DND-41 (cell line): ENCODE measurements around the gene STMN3.

Experiments
- ATAC-seq: fragments of 200-7000 bp; cut with Tn5 transposase; 3 replicates; pipeline ENCODE4 v1.9.1; 2021; ENCODE audit warnings: low read depth; ENCODE audit not compliant: insufficient read depth
- DNase-seq: peaks from one replicate; pipeline ENCODE4 v3.0.0-alpha.2; 2020
- H2AFZ ChIP-seq: 2 replicates; pipeline ENCODE4 v1.6.0; 2012; ENCODE audit warnings: low read depth, low read length
- H3K27ac ChIP-seq: 2 replicates; pipeline ENCODE4 v1.5.1; 2012; ENCODE audit warnings: low read length, inconsistent platforms
- H3K27me3 ChIP-seq: fragments of 200-600 bp; sonication (generic); 2 replicates; pipeline ENCODE4 v1.6.0; 2012; ENCODE audit warnings: low read length, mild to moderate bottlenecking, inconsistent platforms; ENCODE audit not compliant: insufficient read depth, poor library complexity
- H3K36me3 ChIP-seq: 2 replicates; pipeline ENCODE4 v1.5.1; 2012; ENCODE audit warnings: low read length, inconsistent platforms; ENCODE audit not compliant: insufficient read depth
- H3K4me1 ChIP-seq: 2 replicates; pipeline ENCODE4 v1.5.1; 2012; ENCODE audit warnings: mild to moderate bottlenecking, low read length; ENCODE audit not compliant: insufficient read depth
- H3K4me2 ChIP-seq: 2 replicates; pipeline ENCODE4 v1.6.0; 2012; ENCODE audit warnings: mild to moderate bottlenecking, moderate library complexity, low read length, inconsistent platforms; ENCODE audit not compliant: insufficient read depth
- H3K4me3 ChIP-seq, 2 experiments: fragments of 200-600 bp in 1 of 2; shearing (Covaris generic) in 1 of 2; 2 replicates each; pipeline ENCODE4 v1.5.1; 2012 to 2016; ENCODE audit warnings: inconsistent platforms in 2 of 2, low read length in 2 of 2, mild to moderate bottlenecking in 2 of 2, low read depth in 1 of 2, moderate library complexity in 1 of 2
- H3K79me2 ChIP-seq: 2 replicates; pipeline ENCODE4 v1.6.0; 2012; ENCODE audit warnings: low read length, inconsistent platforms; ENCODE audit not compliant: insufficient read depth
- H3K9ac ChIP-seq: 2 replicates; pipeline ENCODE4 v1.6.0; 2012; ENCODE audit warnings: low read depth, mild to moderate bottlenecking, inconsistent platforms, low read length, moderate library complexity
- H3K9me3 ChIP-seq: 2 replicates; pipeline ENCODE4 v1.5.1; 2012; ENCODE audit warnings: low read length, moderate library complexity, mild to moderate bottlenecking, inconsistent platforms; ENCODE audit not compliant: insufficient read depth, severe bottlenecking
- H4K20me1 ChIP-seq: 2 replicates; pipeline ENCODE4 v1.6.0; 2012; ENCODE audit warnings: low read length; ENCODE audit not compliant: insufficient read depth
- CTCF ChIP-seq: IDR thresholded peaks from 2 replicates; pipeline ENCODE4 v1.5.1; 2012; ENCODE audit warnings: borderline replicate concordance, low read length, moderate library complexity, mild to moderate bottlenecking; ENCODE audit not compliant: poor library complexity, severe bottlenecking; ENCODE audit errors: extremely low read depth
- EZH2 ChIP-seq: IDR thresholded peaks from 3 replicates; pipeline ENCODE4 v1.6.1; 2012; ENCODE audit warnings: borderline replicate concordance, low read depth, mild to moderate bottlenecking, moderate library complexity, low read length, inconsistent platforms; ENCODE audit not compliant: severe bottlenecking

Gene STMN3

DNA sequence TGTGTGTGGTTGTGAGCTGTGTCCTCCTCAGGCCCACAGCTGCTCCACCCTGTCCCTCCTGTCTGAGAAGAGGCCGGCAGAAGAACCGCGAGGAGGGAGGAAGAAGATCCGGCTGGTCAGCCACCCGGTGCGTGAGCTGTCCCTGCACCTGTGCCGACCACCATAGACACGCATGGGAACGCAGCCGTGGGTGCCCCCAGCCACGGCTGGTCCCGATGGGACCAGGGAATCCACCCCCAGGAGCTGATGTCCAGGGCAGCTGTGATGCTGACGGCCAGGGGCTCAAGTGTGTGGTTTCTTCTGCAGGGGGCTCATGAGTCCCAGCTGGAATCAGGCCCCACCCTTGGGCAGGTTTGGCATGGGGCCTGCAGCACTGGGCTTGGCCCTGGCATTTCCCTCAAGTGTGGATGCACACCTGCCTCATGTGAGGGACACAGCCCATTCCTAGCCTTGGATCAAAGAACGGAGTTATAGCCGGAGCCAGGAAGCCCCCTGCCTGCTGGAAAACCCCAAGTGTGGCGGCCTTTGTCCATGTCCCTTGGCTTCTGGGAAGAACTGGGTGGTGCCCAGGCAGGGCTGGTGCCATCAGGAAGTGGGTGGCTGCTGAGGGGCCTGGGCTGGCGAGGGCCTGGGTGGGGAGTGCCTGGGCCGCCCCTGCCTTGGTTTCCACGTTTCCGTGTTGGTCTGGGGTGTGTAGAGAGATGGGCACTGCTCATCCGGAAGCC is 38.6 kb upstream of the STMN3 start:
- no peak for DNase-seq
- Histone ChIP-seq H2AFZ (no peak overlapping the region), H3K9ac (no peak overlapping the region), H3K4me3 (no peak overlapping the region), H3K4me1 (no peaks in the 10 kb centered on the region), H3K79me2 (no peaks in the 10 kb centered on the region), H4K20me1 (peaks cover 12% of the 10 kb centered on the region; the same call in 1 of the 2 replicates), H3K4me2 (no peak overlapping the region), H3K36me3 (peaks cover 41% of the 10 kb centered on the region), H3K27ac (no peak overlapping the region), H3K9me3 (no peaks in the 10 kb centered on the region), H3K27me3 (no peaks in the 10 kb centered on the region)
- no peak for TF ChIP-seq EZH2
- no peak for TF ChIP-seq CTCF
- ATAC-seq: no peak

- no peak overlapping the region for H3K9ac ChIP-seq
- peaks cover 36% of the 10 kb centered on the region for H3K36me3 ChIP-seq
- no peaks in the 10 kb centered on the region for H3K79me2 ChIP-seq
- TF ChIP-seq EZH2 (no peak), CTCF (no peak)
- no peaks in the 10 kb centered on the region for H3K9me3 ChIP-seq
- no peak for ATAC-seq
- no peaks in the 10 kb centered on the region for H3K27me3 ChIP-seq
- no peak overlapping the region for H2AFZ ChIP-seq
- H3K4me1 ChIP-seq: no peaks in the 10 kb centered on the region
- peaks cover 11% of the 10 kb centered on the region; the same call in 1 of the 2 replicates for H4K20me1 ChIP-seq
- no peak overlapping the region for H3K27ac ChIP-seq
- no peak overlapping the region for H3K4me3 ChIP-seq
- no peak for DNase-seq
- H3K4me2 ChIP-seq: no peak overlapping the region
These were observed 37.9 kb upstream of the STMN3 start for GRCh38 chr20:63690898-63691710.

DNA sequence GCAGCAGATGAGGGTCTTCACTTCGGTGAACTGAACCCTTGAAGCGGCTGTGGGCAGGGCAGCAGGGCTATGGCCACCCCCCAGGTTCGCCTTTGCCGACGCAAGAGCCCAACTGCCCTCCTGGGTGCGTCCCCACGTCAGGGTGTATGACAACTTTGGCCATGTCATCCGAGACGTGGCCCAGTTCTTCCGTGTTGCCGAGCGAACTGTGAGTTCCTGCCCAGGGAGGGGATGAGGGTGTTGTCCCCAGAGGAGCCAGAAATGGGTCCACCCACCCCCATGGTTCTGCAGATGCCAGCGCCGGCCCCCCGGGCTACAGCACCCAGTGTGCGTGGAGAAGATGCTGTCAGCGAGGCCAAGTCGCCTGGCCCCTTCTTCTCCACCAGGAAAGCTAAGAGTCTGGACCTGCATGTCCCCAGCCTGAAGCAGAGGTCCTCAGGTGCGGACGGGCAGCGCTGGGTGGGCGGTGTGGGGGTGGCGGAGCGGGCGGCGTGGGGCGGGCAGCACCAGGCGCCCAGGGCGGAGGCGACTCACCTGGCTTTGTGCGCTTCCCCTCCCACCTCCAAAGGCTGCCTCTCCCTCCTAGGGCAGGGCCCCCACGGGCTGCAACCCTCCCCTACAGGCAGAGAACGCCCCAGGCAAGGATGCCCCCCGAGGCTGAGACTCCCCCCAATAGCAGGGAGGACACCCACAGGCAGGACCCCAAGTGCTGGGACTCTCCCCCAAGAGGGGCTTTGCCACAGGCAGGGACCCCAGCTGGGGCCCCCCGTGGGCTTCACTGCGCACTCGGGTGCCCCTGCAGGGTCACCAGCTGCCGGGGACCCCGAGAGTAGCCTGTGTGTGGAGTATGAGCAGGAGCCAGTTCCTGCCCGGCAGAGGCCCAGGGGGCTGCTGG is 37.0 kb upstream of the STMN3 start:
- DNase-seq (no peak), ATAC-seq (no peak)
- no peak overlapping the region for H3K4me2 ChIP-seq
- H2AFZ ChIP-seq: no peak overlapping the region
- H3K27me3 ChIP-seq: no peaks in the 10 kb centered on the region
- H3K79me2 ChIP-seq: no peaks in the 10 kb centered on the region
- H3K4me1 ChIP-seq: no peaks in the 10 kb centered on the region
- H3K9ac ChIP-seq: no peak overlapping the region
- H3K27ac ChIP-seq: no peak overlapping the region
- no peak overlapping the region for H3K4me3 ChIP-seq
- peaks cover 31% of the 10 kb centered on the region for H3K36me3 ChIP-seq
- H3K9me3 ChIP-seq: no peaks in the 10 kb centered on the region
- peaks cover 7% of the 10 kb centered on the region; the same call in 1 of the 2 replicates for H4K20me1 ChIP-seq
- no peak for TF ChIP-seq EZH2
- no peak for TF ChIP-seq CTCF
